Endothelial cell of umbilical vein (primary cell): ENCODE measurements around the gene LHFPL4.

ENCODE experiments used
- CTCF ChIP-seq, 2 donors: IDR thresholded peaks; 1 replicate in 1 of 2; 2 replicates in 1 of 2; pipeline ENCODE4 v1.5.1; 2011; ENCODE audit warnings: low read length in 2 of 2, mild to moderate bottlenecking in 2 of 2, moderate library complexity in 2 of 2, control low read depth in 1 of 2, inconsistent platforms in 1 of 2, low read depth in 1 of 2; ENCODE audit not compliant: insufficient read depth in 1 of 2; ENCODE audit errors: extremely low read depth in 1 of 2
- EZH2 ChIP-seq: IDR thresholded peaks from 2 replicates; pipeline ENCODE4 v1.6.1; 2012; ENCODE audit warnings: borderline replicate concordance, low read depth, mild to moderate bottlenecking, moderate library complexity, low read length, inconsistent platforms; ENCODE audit not compliant: severe bottlenecking
- JUN ChIP-seq: IDR thresholded peaks from 2 replicates; pipeline ENCODE4 v1.6.1; 2011; ENCODE audit warnings: borderline replicate concordance, low read depth; ENCODE audit not compliant: insufficient read length, insufficient read depth
- POLR2A ChIP-seq: IDR thresholded peaks from 2 replicates; pipeline ENCODE4 v1.6.1; 2012; ENCODE audit warnings: low read depth, mild to moderate bottlenecking, control low read depth, low read length
- POLR2AphosphoS5 ChIP-seq: IDR thresholded peaks from 2 replicates; pipeline ENCODE4 v1.6.1; 2012; ENCODE audit warnings: low read depth, mild to moderate bottlenecking, control low read depth, low read length, moderate library complexity; ENCODE audit not compliant: insufficient read depth

GRCh38 chr3:9569054-9569453 lies 15.4 kb upstream of the LHFPL4 start:
- TF ChIP-seq POLR2A = no peak
- TF ChIP-seq CTCF (IDR thresholded peaks at IDR 0.05; ENCODE audit: extremely low read depth in 1 of 2, insufficient read depth in 1 of 2, low read depth in 1 of 2, low read length in 2 of 2) = no peak
- TF ChIP-seq JUN = no peak
- TF ChIP-seq POLR2AphosphoS5 = no peak
- TF ChIP-seq EZH2 = no peak
